Breast epithelium (tissue), 4 donors: Measurements from ENCODE around the gene RELA. TPM values are rescaled to one million over a fixed set of nuclear protein-coding genes. Genes with fewer than 3 reads are reported as not detected.
A peak's percentile ranks its signal among the peaks of the same experiment; 100 is the strongest.
"Not testable (repeated sequence)": the region's sequence is repeated elsewhere in the genome, so short reads cannot be mapped to it uniquely, and the experiment has no call there.

Source experiments
- DNase-seq, 2 donors: peaks; one replicate each; pipeline ENCODE4 v3.0.0-alpha.2; 2019; ENCODE audit warnings: low spot score in 2 of 2
- H3K27ac ChIP-seq, 2 donors: fragments of 200-600 bp; sonication (generic) in 1 of 2; one replicate each; pipeline ENCODE4 v1.5.1; 2016 to 2019; ENCODE audit warnings: mild to moderate bottlenecking in 1 of 2
- H3K27me3 ChIP-seq, 2 donors: fragments of 200-600 bp; sonication (generic) in 1 of 2; one replicate each; pipeline versions ENCODE4 v1.5.1 to v1.6.0; 2017 to 2019; ENCODE audit warnings: control low read depth in 1 of 2, mild to moderate bottlenecking in 1 of 2
- H3K36me3 ChIP-seq: fragments of 200-600 bp; one replicate; pipeline ENCODE4 v1.5.1; 2019
- H3K4me1 ChIP-seq, 2 donors: fragments of 200-600 bp; sonication (generic); one replicate each; pipeline ENCODE4 v1.5.1; 2016 to 2019; ENCODE audit warnings: control low read depth in 1 of 2
- H3K4me3 ChIP-seq, 3 donors: fragments of 200-600 bp; sonication (generic); 1 replicate in 2 of 3; 2 replicates in 1 of 3; pipeline ENCODE4 v1.5.1; 2016 to 2019; ENCODE audit warnings: mild to moderate bottlenecking in 3 of 3, moderate library complexity in 2 of 3
- H3K9me3 ChIP-seq, 2 donors: fragments of 200-600 bp; sonication (generic) in 1 of 2; one replicate each; pipeline ENCODE4 v1.5.1; 2016 to 2019; ENCODE audit warnings: control low read depth in 1 of 2
- CTCF ChIP-seq, 3 donors: fragments of 450-650 bp; IDR thresholded peaks; one replicate each; pipeline ENCODE4 v1.5.1; 2016 to 2017; ENCODE audit warnings: antibody characterized with exemption in 3 of 3, mild to moderate bottlenecking in 3 of 3, moderate library complexity in 3 of 3
- POLR2A ChIP-seq: fragments of 450-650 bp; IDR thresholded peaks from one replicate; pipeline ENCODE4 v1.6.1; 2016; ENCODE audit warnings: antibody characterized with exemption, mild to moderate bottlenecking, moderate library complexity
- POLR2AphosphoS5 ChIP-seq, 3 donors: sonication (generic); formaldehyde crosslinking; IDR thresholded peaks; one replicate each; pipeline ENCODE4 v1.6.1; 2017; ENCODE audit warnings: antibody characterized with exemption in 3 of 3
- intact Hi-C: fragments of 100-400 bp; cut with DNase I; formaldehyde crosslinking; loops from one replicate; pipeline ENCODE4 v1.15.1; 2023; ENCODE audit warnings: low total_unique reads
- total RNA-seq, 3 donors: library from RNA; depleted of rRNA; stranded (reverse); fragments of >200 nt; gene quantifications; one replicate each; pipeline ENCODE4 v1.1.0, GENCODE V29; 2016

Gene RELA
- total RNA-seq, 3 donors from 2014 or later: 45.0 to 57.7 (median 46.2) TPM

GRCh38 chr11:65640483-65641296 is 22.0 kb downstream of the RELA start:
- no peak for TF ChIP-seq CTCF (IDR thresholded peaks at IDR 0.05)
- TF ChIP-seq POLR2AphosphoS5 (IDR thresholded peaks at IDR 0.05): no peak
- TF ChIP-seq POLR2A: no peak
- intact Hi-C loops: no loop called here
- Histone ChIP-seq H3K36me3 (no peaks in the 10 kb centered on the region), H3K9me3 (no peaks in the 10 kb centered on the region), H3K27ac (peak overlapping the region; percentile 56 to 80), H3K4me1 (peaks cover 8 to 12% of the 10 kb centered on the region in 2 donors), H3K4me3 (peak overlapping the region; percentile 26 to 28 (median 27)), H3K27me3 (no peaks in the 10 kb centered on the region)
- DNase-seq: no peak

GRCh38 chr11:65639623-65640482 is 22.9 kb downstream of the RELA start:
- peaks cover 8 to 12% of the 10 kb centered on the region in 2 donors for H3K4me1 ChIP-seq
- H3K27ac ChIP-seq: peak overlapping the region; percentile 56 to 80
- H3K4me3 ChIP-seq: peak overlapping the region; percentile 26 to 78 (median 27)
- H3K9me3 ChIP-seq: no peaks in the 10 kb centered on the region
- peaks cover 6% of the 10 kb centered on the region for H3K36me3 ChIP-seq
- DNase-seq: no peak
- TF ChIP-seq POLR2AphosphoS5 (IDR thresholded peaks at IDR 0.05) (no peak), POLR2A (no peak), CTCF (IDR thresholded peaks at IDR 0.05) (no peak)
- intact Hi-C loops: no loop called here
- H3K27me3 ChIP-seq: no peaks in the 10 kb centered on the region

- H3K9me3 ChIP-seq, H3K36me3 ChIP-seq, intact Hi-C loops, DNase-seq, H3K27me3 ChIP-seq: not testable (repeated sequence)
- Histone ChIP-seq H3K27ac (peak overlapping the region; percentile 8 to 80), H3K4me3 (peak overlapping the region in 2 of 3 donors; percentile 78 to 90), H3K4me1 (peaks cover 8 to 12% of the 10 kb centered on the region in 2 donors)
These were observed 23.5 kb downstream of the RELA start for GRCh38 chr11:65639228-65639597.

DNA sequence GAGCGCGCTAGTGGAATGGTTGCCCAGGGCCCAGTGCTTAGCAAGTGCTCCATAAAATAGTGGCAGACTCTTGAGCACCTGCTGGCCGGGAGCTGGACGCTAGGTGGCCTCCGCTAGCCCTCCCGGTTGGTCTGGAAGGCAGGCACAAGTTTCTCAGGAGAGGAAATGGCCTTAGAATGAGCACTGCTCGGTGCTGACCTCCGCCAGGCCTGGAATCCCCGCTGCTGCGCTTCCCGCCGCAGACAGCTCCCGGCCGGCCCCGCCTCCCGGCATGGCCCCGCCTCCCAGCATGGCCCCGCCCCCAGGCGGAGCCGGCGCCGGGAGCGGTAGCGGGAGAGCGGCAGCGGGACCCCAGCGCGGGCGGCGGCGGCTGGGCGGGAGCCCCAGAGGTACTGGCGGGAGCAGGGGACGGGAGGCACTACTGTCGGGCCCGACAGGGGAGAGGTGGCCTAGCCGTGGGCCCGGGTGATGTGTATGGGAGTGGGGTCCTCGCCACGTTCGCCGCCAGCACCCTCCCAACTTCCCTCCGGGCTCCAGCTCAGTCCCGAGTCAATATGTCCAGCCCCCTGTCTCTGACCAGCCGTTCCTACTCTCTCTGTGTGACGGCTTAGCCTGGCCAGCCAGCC is 24.8 kb downstream of the RELA start, which contains the start of gene SIPA1:
Gene SIPA1, plus strand, starts transcription at position 308 of the 626 bp plus-strand sequence. CDS start 2,821 bp downstream, outside the sequence.
- H3K27ac ChIP-seq: peak within 1 kb of the TSS; percentile 80 to 95
- no peaks in the 10 kb centered on the region for H3K9me3 ChIP-seq
- peaks cover 6% of the 10 kb centered on the region for H3K36me3 ChIP-seq
- no peak for DNase-seq
- H3K4me3 ChIP-seq: peak within 1 kb of the TSS; percentile 77 to 90 (median 78)
- TF ChIP-seq POLR2AphosphoS5 (IDR thresholded peaks at IDR 0.05) (no peak), CTCF (IDR thresholded peaks at IDR 0.05) (peak in 2 of 3 donors; percentile 13 to 32), POLR2A (no peak)
- H3K27me3 ChIP-seq: no peaks in the 10 kb centered on the region
- peaks cover 8 to 12% of the 10 kb centered on the region in 2 donors for H3K4me1 ChIP-seq
- intact Hi-C loops: no loop called here

- Histone ChIP-seq H3K36me3 (peaks cover 6% of the 10 kb centered on the region), H3K4me3 (no peak overlapping the region), H3K27ac (peak overlapping the region in 1 of 2 donors; percentile 95), H3K4me1 (peaks cover 8 to 12% of the 10 kb centered on the region in 2 donors), H3K9me3 (no peaks in the 10 kb centered on the region), H3K27me3 (no peaks in the 10 kb centered on the region)
- intact Hi-C loops: no loop called here
- no peak for TF ChIP-seq POLR2AphosphoS5 (IDR thresholded peaks at IDR 0.05)
- no peak for TF ChIP-seq CTCF (IDR thresholded peaks at IDR 0.05)
- no peak for TF ChIP-seq POLR2A
- DNase-seq: no peak
These were observed 25.6 kb downstream of the RELA start for GRCh38 chr11:65637032-65637557.
